GM19023 (cell line): Measurements from ENCODE around the gene F13A1.

ENCODE experiments used
- ATAC-seq: cut with Tn5 transposase; IDR thresholded peaks from one replicate; pipeline ENCODE4 v1.9.1; 2021; ENCODE audit warnings: mild to moderate bottlenecking, moderate library complexity; ENCODE audit not compliant: unreplicated experiment

Gene F13A1

DNA sequence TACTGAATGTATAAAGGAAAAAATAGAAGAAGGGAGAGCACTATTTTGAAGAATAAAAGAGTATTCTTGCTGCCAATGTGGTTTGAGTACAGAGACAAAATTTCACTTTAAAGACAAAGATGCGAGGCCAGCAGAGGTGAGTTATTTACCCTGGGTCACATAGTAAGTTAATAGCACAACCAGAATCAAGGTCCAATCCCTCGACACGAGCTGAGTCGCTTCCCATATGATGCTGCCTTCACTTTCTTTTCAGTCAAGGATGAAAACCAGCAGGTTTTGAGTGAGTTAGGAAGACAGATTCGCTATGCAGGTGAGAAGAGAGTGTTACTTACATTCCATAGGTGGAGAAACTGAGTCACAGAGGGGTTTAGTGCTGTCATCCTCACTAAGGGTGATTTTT is 75.8 kb downstream of the F13A1 start:
- no peak for ATAC-seq

- no peak for ATAC-seq
Measured at GRCh38 chr6:6243846-6244245, 76.6 kb downstream of the F13A1 start.

DNA sequence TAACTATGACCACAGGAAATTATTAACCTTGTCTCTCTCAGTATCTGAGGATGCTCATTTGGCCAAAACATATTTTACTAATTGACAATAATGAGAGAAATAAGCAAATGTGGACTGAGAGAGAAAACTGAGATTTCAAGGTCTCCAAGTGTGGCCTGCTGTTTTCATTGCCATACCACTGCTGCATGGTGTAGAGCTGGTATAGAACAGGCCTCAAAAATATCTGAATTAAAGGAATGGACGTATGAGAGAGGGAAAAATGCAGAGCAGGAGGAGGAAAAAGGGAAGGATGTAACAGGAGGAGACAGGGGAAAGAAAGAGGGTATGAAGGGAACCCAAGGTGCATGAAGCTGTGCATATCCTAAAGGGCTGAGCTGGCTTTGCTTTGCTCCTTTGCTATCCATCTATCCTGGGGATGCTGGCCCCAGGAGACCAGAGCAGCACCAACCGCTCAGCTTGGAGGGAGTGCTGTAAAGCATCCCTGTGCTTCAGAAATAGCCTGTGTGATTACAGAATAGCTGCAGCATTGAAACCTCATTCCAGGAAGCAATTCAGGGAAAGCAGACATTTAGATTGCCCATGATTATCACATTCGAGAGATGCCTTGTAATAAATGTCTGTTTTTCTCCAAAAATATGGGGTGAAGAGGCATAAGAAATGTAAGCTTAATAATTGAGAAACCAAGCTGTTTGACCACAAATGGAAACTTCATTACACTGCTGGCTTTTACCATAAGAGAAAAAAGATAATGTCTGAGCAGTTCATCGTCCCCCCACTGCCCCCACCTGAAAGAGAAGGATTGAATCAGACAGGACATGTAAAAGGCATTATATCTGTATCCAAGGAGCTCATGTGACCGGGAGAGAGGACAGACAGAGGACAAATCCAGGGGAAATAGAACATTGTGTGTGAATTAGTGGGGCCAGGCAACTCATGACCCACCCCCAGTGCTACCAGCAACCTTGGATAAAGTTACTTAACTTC is 80.6 kb downstream of the F13A1 start:
- ATAC-seq, result no peak

DNA sequence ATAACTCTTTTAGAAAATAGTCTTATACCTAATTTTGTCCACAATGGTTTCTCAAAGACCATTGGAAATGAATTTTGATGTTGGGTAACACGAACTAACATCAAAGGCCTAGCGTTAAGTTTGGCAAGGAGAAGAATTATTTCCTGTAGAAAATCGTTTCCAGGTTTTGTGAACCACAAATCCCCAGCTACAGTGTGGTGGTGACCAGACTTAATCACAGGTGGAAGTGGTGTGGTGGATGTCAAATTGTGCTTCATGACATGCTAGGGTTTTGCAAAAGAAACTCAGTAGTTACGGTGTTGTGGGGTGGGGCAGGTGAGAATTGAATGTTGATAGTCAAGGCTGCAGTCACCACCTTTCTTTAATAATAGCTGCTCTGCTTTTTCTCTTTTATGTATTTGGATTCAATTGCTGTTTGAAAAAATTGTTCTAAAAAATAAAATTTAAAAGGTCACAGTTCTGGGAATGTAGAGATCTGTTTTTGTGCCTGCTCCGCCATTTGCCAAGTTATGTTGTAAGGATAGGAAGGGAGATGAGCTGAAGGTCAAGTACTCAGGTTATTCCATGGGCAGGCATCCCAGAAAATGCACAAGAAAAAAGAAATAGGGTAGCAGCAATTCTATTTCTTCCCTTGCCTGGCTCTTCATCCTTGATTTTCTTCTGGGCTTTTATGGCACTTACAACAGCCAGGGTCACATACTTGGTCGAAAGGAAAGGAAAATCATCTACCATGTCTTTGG is 83.6 kb downstream of the F13A1 start:
- ATAC-seq, result no peak

DNA sequence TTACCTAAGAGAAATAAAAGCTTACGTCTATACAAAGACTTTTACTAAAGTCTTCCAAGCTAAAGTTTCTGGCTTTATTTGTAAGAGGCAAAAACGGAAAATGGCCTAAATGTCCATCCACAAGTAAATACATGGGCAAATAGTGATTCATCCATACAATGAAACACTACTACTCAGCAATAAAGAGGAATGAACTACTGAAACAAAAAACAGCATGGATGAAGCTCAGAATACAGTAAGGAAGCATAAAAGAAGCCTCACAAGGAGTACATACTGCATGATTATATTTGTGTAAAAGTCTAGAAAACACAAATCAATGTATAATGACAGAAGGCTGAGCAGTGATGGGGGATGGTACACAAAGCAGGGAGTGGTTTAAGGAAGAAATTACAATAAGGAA is 84.7 kb downstream of the F13A1 start:
- no peak for ATAC-seq

GRCh38 chr6:6234963-6235362 is 85.5 kb downstream of the F13A1 start:
- ATAC-seq, result no peak

DNA sequence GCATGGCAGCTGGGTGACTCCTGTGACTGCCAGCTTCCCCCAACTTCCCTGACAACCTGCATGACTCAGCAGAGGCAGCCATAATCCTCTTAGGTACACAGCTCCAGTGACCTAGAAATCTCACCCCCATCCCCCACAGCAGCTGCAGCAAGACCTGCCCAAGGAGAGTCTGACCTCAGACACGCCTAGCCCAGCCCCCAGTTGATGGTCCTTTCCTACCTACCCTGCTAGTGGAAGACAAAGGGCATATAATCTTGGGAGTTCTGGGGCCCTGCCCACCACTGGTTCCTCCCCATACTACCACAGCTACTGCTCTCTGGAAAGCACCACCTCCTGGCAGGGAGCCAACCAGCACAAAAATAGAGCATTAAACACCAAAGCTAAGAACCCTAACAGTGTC is 90.2 kb downstream of the F13A1 start:
- no peak for ATAC-seq

- no peak for ATAC-seq
Measured at GRCh38 chr6:6227896-6228295, 92.6 kb downstream of the F13A1 start.

- no peak for ATAC-seq
Measured at GRCh38 chr6:6225885-6226529, 94.5 kb downstream of the F13A1 start.

- ATAC-seq, result no peak
Measured at GRCh38 chr6:6224933-6225486, 95.5 kb downstream of the F13A1 start.

DNA sequence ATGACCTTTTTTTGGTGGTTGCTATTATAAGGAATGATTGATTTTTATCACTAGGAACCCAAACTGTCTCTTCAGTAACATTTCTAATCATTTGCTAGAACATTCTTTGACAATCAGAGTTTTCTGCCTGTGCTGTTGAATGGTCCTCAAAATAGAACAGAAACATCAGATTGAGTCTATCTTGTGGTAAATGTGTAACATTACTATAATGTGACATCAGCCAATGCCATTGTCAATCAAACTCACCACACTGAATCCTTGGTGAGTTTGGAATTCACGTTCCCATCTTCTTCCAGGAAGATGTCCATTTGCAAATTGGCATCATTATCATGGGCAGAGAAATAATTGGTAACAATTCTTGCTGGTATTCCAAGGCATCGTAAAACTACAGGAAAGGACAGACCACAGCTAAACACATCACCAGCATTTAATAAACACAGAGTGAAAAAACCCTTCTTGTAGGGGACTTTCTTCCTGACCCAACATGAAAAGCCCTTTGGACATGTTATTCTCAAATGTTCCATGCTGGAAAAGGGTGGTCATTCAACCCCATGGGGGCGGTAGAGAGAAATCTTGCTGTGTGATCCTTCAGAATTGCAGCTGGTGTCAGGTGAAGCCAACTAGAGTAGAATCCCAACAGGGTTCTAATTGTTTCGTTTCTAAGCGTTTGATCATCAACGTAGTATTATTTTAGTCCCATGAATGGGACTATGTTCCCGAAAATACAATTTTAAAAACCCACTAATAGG is 98.5 kb downstream of the F13A1 start:
- ATAC-seq, result no peak

DNA sequence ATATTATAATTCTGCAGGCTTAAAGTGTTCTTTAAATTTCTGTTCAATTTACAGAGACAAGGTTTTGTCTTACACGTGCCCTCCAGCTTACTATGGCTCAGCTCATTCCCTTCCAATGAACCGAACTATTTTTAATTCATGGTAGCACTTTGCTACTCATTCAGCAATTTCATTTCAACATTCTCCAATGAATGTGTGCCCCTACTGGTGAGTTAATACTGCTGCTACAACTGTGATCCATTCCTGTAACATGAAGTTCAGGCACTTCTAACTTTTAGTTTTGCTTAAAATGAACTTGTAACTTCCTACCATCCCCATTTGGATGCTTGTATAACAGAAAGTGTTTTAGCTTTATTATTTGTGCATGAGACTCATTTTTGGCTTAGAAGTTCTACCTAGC is 99.7 kb downstream of the F13A1 start:
- no peak for ATAC-seq

GRCh38 chr6:6219716-6220115 is 100.7 kb downstream of the F13A1 start:
- ATAC-seq, result no peak

DNA sequence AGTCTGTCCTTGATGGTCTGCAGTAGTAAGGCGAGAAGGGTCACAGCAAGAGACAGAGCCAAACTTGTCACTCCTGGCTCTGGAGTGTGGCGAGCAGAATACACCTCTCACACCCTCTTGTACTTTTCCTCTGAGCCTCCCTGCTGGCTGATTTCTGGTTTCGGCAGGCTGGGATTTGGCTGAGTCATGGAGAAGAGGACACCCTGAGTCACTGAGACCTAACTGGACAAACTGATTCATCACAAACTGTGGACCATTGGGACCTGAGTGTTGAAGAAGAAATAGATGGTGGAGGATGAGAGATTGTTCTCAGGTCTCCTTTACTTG is 101.7 kb downstream of the F13A1 start:
- ATAC-seq, result no peak

GRCh38 chr6:6217855-6218758 is 102.4 kb downstream of the F13A1 start:
- ATAC-seq, result no peak

DNA sequence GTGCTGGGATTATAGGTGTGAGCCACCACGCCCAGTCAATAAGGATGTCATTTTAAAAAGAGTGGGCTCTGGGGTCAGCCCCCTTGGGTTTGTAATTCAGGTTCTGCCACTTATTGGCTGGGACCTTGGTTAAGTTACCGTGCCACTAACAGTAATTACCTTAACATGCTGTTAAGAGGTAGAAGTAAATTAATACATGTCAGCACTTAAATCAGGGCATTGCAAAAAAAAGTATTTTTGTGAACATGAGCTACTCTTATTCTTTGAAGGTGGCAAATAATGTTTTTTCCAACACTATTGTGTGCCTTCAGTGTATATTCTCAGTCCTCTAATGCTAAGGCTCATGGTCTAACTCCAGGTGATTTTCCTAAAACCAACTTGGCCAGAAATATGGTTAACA is 109.5 kb downstream of the F13A1 start:
- ATAC-seq, result no peak

GRCh38 chr6:6202886-6203285 is 117.6 kb downstream of the F13A1 start:
- no peak for ATAC-seq

DNA sequence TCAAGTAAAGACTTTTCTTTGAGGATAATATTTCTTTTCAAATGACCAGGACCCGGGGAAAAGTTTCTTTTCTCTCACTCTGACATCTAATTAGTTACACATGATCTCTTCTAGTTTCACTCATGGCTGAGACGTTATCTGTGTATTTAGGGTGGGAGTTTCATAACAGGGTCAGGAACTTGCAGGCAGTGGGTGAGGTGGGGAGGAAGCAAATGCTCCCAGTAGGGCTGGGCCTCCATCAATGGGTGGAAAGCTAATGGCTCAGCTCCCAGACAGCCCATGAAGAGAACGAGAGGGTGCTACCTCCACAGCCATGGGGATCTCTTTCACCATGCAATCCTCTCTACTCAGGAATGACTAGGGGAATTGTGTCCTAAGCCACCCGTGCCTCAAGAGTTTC is 119.3 kb downstream of the F13A1 start:
- ATAC-seq, result no peak

DNA sequence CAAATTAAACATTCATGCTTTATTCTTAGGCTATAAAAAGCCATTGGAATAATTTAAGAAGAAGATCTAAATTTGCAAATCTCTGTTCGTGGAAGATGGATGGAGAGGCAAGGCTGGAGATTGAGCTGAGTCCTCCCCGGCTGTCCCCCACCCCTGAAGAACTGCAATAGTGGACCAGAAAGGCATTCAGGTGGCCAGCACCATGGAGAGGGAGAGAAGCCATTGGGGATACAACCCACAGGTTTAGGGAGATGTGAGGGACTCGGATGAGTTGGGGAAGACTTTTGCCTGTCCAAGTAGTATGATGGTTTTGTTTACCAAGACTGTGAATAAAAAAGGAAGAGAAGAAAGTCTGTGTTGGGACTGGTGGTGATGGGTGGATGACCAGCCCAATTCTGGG is 120.8 kb downstream of the F13A1 start:
- no peak for ATAC-seq

DNA sequence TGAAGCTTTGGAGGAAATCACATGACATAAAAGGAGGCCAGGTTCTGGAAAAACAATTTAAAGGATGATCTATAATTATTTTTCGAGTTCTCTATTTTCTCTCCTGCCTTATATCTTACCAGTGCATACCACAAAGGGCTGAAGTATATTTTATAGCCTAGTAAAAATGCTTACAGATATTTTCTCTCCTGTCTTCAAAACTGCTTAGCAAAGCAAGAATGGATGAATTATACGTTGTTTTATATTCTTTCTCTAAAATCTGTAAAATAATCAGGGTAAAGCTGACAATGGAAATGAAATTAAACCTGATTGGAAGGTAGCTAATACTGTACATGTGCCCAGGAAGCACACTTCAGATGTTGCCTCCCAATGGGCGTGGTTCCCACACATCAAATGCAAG is 123.7 kb downstream of the F13A1 start:
- no peak for ATAC-seq
